ENCODE measurements around the gene RBM25.
A peak's percentile ranks its signal among the peaks of the same experiment; 100 is the strongest.

RBM25 gene

DNA sequence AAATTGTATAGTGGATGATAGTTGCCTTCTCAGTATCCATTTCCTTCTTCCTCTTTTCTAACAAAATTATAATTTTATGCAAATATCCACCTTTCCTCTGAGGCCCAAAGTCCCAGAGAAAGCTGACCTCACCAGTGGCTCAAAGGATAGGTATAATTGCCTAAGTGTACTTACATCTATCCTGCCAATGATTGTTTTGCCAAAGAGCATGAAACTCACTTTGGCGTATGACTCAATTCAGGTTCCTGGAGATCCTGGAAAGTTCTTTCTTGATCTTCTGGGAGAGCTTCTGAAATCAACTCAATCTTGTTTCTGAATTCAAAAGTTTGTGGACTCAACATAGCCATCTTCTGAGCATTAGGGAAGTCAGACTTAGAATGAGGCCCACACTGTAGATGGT lies 10.5 kb upstream of the RBM25 start:
- in situ Hi-C loops (cut with HindIII; ENCODE audit: low pct_unique_long_range_greater_than_20kb, low sequenced_read_pairs), result no loop called here
- DNase-seq (ENCODE audit: low read depth in 1 of 2, low spot score in 1 of 2), result peak in 1 of 2 experiments; percentile 47
- no peak for TF ChIP-seq JUND (IDR thresholded peaks at IDR 0.05; ENCODE audit: low read depth)

DNA sequence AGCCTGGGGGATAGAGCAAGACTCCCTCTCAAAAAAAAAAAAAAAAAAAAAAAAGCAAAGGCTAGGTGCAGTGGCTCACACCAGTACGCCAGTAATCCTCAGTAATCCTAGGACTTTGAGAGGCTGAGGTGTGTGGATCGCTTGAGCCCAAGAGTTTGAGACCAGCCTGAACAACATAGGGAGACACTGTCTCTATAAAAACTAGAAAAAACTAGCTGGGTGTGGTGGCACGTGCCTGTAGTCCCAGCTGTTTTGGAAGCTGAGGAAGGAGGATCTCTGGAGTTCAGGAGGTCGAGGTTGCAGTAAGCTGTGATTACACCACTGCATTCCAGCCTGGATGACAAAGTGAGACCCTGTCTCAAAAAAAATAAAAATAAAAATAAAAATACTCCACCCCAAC lies 8.9 kb upstream of the RBM25 start:
- TF ChIP-seq JUND (IDR thresholded peaks at IDR 0.05; ENCODE audit: low read depth), result no peak
- in situ Hi-C loops (cut with HindIII; ENCODE audit: low pct_unique_long_range_greater_than_20kb, low sequenced_read_pairs), result no loop called here
- DNase-seq (ENCODE audit: low read depth in 1 of 2, low spot score in 1 of 2), result no peak

DNA sequence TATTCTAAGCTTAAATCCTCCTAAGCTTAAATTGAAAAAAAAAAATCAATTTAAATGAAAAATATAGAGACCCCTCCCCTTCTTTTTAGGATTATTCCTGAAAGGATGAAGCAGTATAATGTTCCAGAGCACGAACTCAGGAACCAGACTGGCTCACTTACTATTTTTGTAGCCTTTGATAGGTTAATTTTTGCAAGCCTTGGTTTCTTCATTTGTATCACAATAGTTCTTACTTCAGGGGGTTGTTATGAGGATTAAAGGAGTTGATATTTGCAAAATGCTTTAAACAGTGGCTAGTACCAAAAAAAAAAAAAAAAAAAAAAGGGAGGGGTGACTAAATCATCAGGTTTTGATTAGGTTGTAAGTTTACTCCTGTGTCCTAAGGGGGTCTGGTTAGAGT lies 3.1 kb upstream of the RBM25 start:
- no peak for TF ChIP-seq JUND (IDR thresholded peaks at IDR 0.05; ENCODE audit: low read depth)
- DNase-seq (ENCODE audit: low read depth in 1 of 2, low spot score in 1 of 2), result no peak
- in situ Hi-C loops (cut with HindIII; ENCODE audit: low pct_unique_long_range_greater_than_20kb, low sequenced_read_pairs), result no loop called here

DNA sequence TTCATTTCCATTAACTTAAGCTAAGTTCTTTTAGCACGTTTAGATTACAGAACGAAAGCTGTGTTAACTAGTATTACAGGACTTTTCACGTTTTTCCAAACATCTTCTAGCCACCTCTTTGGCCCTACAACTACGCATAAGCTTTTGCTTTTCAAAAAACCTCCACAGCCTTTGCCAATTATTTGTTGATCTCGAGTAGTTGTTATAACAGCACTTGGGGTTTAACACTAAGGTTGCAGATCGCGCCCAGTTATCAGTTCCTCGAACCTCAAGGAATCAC lies 450 bp upstream of the RBM25 start:
- TF ChIP-seq JUND (IDR thresholded peaks at IDR 0.05; ENCODE audit: low read depth), result no peak
- no peak for DNase-seq (ENCODE audit: low read depth in 1 of 2, low spot score in 1 of 2)
- in situ Hi-C loops (cut with HindIII; ENCODE audit: low pct_unique_long_range_greater_than_20kb, low sequenced_read_pairs), result no loop called here

DNA sequence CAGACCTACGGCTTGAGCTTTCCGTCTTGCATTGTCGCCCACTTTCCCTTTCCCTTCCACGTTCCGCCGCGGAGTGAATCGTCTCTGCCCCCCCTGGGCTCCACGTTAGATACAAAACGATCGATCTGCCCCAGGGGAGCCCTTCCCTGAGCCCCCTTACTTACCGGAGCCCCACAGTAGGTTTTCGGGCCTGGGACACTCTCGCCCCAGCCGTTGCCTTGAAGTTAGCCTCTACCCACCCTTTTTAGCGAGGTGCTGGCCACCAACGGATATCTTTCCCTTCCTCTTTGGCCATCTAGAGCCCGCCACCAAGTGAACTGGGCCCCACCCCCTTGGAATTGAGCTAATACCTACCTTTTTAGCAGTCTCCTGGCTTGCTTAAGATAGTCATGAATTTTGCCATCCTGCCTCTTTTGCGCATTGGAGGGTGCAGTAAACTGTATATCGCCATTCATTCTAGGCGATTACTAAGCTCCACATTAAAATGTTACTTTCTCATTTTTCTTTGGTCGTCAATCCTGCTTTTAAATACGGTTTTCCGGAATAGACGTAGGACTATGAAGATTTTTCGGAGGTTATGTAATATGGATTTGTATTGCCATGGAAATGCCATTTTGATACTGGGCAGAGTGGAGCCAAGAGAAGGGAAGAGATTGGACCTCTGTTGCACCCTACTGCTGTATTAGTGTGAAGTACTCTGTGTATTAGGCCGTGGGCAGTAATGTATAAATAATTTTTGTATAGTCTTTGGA lies 764 bp downstream of the RBM25 start:
- no peak for TF ChIP-seq JUND (IDR thresholded peaks at IDR 0.05; ENCODE audit: low read depth)
- peak; percentile 31 to 35 for DNase-seq (ENCODE audit: low read depth in 1 of 2, low spot score in 1 of 2)
- in situ Hi-C loops (cut with HindIII; ENCODE audit: low pct_unique_long_range_greater_than_20kb, low sequenced_read_pairs), result no loop called here

DNA sequence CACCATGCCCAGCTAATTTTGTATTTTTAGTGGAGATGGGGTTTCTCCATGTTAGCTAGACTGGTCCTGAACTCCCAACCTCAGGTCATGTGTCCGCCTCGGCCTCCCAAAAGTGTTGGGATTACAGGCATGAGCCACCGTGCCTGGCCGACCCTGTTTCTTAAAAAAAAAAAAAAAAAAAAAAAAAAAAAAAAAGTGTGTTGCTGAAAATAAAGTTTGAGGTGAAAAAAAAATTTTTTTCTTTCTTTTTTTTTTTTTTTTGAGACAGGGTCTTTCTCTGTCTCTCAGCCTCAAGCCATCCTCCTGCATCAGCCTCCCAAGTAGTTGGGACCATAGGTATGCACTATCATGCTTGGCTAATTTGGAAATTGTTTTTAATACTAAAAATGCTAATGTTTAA lies 11.3 kb downstream of the RBM25 start:
- no peak for TF ChIP-seq JUND (IDR thresholded peaks at IDR 0.05; ENCODE audit: low read depth)
- in situ Hi-C loops (cut with HindIII; ENCODE audit: low pct_unique_long_range_greater_than_20kb, low sequenced_read_pairs), result no loop called here
- no peak for DNase-seq (ENCODE audit: low read depth in 1 of 2, low spot score in 1 of 2)

DNA sequence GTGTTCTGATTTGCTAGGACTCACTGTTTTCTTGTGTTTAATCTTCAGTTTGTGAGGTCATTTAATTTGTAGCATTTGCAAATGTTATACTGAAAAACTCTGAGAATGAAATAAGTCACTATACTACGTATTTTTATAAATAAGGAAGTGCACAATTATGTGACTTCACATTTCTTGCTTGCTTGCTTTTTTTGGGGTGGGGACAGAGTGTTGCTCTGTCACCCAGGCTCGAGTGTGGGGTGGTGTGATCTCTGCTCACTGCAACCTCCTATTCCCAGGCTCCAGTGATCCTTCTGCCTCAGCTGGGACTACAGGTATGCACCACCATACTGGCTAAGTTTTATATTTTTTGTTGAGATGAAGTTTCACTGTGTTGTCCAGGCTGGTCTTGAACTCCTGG lies 32.7 kb downstream of the RBM25 start:
- no peak for TF ChIP-seq JUND (IDR thresholded peaks at IDR 0.05; ENCODE audit: low read depth)
- in situ Hi-C loops (cut with HindIII; ENCODE audit: low pct_unique_long_range_greater_than_20kb, low sequenced_read_pairs), result no loop called here
- no peak for DNase-seq (ENCODE audit: low read depth in 1 of 2, low spot score in 1 of 2)

DNA sequence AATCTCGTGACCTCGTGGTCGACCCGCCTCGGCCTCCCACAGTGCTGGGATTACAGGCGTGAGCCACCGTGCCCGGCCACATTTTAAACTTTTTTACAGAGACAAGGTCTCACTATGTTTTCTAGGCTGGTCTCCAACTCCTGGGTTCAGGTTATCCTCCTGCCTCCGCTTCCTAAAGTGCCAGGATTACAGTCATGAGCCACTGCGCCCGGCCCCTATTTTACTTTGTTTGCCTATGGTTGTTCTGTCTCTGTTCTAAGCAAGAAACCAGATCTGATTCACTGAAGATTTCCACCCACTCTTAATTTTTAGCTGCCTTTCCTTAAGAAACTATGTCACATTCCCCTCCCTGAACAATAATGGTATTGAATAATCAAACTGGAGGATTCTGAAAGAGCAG lies 39.1 kb downstream of the RBM25 start:
- no peak for TF ChIP-seq JUND (IDR thresholded peaks at IDR 0.05; ENCODE audit: low read depth)
- no peak for DNase-seq (ENCODE audit: low read depth in 1 of 2, low spot score in 1 of 2)
- in situ Hi-C loops (cut with HindIII; ENCODE audit: low pct_unique_long_range_greater_than_20kb, low sequenced_read_pairs), result no loop called here

DNA sequence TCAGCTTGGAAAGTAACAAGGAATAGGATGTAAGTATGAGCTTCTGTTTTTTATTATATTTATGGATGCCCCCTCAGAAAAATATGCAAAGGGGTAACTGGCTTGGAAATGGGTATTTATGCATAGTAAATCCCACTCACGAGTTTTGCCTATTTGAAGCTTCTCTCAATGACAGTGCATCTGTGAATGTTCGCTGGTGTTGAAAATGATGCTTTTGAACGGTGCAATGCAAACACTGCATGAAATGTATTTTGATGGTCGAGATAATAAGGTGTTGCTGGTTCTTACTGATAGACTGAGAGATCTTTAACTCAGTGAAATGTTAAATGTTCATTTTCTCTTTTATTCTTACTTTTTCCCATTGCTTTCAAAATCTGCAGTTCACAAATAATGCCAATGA lies 42.0 kb downstream of the RBM25 start:
- in situ Hi-C loops (cut with HindIII; ENCODE audit: low pct_unique_long_range_greater_than_20kb, low sequenced_read_pairs), result no loop called here
- no peak for DNase-seq (ENCODE audit: low read depth in 1 of 2, low spot score in 1 of 2)
- TF ChIP-seq JUND (IDR thresholded peaks at IDR 0.05; ENCODE audit: low read depth), result no peak

DNA sequence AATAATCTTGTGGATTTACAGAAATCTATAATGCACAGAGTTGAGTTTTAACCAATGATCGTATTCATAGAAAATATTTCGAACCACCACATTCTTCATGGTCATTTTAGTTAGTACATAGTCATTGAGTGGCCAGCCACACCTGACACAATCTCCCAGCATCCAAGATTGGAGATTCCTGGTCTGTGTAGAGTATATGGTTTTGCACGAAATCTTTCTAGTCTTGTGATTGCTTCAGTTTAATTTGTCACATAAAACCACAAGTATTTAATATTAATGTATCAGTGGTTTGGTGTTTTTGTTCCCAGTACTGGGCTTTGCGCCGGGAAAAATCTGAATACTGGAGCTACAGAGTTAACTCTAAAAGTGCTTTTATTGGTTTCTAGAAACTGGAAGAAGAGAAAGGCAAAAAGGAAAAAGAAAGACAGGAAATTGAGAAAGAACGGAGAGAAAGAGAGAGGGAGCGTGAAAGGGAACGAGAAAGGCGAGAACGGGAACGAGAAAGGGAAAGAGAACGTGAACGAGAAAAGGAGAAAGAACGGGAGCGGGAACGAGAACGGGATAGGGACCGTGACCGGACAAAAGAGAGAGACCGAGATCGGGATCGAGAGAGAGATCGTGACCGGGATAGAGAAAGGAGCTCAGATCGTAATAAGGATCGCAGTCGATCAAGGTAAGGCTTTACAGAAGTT lies 44.6 kb downstream of the RBM25 start:
- no peak for TF ChIP-seq JUND (IDR thresholded peaks at IDR 0.05; ENCODE audit: low read depth)
- no peak for DNase-seq (ENCODE audit: low read depth in 1 of 2, low spot score in 1 of 2)
- in situ Hi-C loops (cut with HindIII; ENCODE audit: low pct_unique_long_range_greater_than_20kb, low sequenced_read_pairs), result no loop called here

DNA sequence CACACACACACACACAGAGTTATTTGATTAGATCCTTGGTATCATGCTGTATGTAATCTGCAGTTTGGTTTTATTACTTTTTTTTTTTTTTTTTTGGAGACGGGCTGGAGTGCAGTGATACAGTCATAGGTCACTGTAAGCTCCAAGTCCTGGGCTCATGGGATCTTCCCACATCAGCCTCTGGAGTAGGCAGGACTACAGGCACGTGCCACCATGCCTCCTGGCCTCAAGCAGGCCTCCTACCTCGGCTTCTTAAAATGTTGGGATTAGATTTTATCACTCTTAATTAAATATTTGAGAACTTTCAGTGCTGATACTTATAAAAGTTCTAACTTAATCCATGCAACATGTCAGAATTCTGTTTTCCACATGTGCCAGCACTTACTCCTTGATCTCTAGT lies 46.7 kb downstream of the RBM25 start:
- DNase-seq (ENCODE audit: low read depth in 1 of 2, low spot score in 1 of 2), result peak in 1 of 2 experiments; percentile 35
- TF ChIP-seq JUND (IDR thresholded peaks at IDR 0.05; ENCODE audit: low read depth), result no peak
- in situ Hi-C loops (cut with HindIII; ENCODE audit: low pct_unique_long_range_greater_than_20kb, low sequenced_read_pairs), result no loop called here

DNA sequence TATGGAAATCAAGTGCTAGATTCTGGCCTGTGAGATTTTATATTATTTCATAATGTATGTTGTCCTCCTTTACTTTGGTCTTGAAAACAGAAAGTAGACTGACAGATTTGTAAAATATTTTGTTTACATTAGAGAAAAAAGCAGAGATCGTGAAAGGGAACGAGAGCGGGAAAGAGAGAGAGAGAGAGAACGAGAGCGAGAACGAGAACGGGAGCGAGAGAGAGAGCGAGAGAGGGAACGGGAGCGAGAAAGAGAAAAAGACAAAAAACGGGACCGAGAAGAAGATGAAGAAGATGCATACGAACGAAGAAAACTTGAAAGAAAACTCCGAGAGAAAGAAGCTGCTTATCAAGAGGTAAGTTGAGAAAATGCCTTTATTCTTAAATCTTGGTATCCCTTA lies 47.4 kb downstream of the RBM25 start:
- in situ Hi-C loops (cut with HindIII; ENCODE audit: low pct_unique_long_range_greater_than_20kb, low sequenced_read_pairs), result no loop called here
- TF ChIP-seq JUND (IDR thresholded peaks at IDR 0.05; ENCODE audit: low read depth), result no peak
- DNase-seq (ENCODE audit: low read depth in 1 of 2, low spot score in 1 of 2), result no peak

DNA sequence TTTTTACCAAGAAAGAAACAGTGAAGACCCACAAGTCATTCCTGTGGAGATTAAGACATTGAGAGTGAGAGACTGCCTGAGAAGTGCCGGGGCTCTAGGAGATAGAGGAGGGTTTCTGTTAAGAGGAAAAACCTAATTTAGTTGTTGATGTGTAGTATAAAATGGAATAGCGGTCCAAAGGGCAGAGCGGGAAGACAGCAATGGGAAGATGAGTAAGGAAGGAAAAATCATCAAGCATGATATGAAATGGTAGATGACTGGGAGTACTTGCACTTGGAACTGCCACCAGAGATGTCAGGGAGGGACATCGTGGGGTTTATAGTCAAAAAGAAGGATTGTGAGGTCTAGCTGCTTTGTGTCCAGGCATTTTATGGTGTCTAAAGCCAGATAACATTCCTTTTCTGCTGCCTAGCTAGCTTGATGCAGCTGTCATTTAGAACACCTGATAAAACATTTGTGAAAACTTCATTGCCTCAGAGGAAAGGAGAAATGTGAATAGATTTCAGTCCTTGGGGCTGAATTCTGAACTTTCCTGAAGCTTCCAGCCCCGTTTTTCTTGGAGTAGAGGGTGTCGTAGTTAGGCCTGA lies 57.8 kb downstream of the RBM25 start:
- no peak for TF ChIP-seq JUND (IDR thresholded peaks at IDR 0.05; ENCODE audit: low read depth)
- no peak for DNase-seq (ENCODE audit: low read depth in 1 of 2, low spot score in 1 of 2)
- in situ Hi-C loops (cut with HindIII; ENCODE audit: low pct_unique_long_range_greater_than_20kb, low sequenced_read_pairs), result no loop called here
